ENCODE measurements around the gene OR13A1.
"Not testable (repeated sequence)": the region's sequence is repeated elsewhere in the genome, so short reads cannot be mapped to it uniquely, and the experiment has no call there.

The OR13A1 gene

DNA sequence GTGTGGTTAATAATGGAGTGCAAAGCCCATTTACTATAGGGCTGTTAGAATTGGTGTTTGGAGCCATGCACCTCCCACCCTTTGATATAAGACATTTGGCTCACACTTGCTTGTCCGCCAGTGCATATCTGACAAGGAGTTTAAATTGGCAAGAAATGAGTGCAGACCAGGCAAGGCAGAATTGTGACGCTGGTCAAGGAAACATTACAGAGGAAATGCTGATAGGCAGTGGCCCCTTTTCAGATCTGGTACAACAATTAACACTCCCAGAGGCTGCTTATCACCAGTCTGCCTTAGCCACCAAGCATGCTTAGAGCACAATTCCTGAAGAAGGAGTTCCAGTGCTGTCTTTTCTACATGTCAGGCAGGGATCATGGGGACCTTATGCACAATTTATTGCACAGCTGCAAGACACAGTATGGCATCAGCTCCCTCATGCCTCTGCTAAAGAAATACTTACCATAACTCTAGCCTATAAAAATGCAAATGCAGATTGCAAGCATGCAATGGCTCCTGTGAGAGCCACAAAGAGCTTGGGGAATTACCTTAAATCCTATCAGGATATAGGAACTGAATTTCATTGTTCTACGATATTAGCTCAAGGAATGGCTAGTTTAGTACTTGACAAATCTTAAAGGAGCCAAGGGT lies 35.2 kb downstream of the OR13A1 start:
- no peak for DNase-seq

DNA sequence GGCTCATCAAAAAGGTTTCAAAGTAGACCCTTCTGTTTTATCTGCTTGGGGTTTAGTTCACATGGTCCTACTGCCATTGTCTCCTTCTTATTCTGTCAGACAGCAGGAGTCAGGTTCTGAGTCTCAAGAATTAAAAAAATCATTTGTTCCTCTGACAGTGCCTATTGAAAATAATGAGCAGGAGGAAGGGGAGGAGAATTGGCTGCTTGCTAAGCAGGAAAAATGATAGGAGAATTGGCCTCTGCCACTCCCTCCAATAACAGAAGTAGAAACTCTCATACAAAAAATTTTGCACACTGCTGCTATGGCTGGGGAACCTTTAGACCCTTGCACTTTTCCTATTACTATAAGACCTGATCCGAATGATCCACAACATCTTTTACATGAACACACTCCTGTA lies 35.7 kb downstream of the OR13A1 start:
- DNase-seq = no peak

DNA sequence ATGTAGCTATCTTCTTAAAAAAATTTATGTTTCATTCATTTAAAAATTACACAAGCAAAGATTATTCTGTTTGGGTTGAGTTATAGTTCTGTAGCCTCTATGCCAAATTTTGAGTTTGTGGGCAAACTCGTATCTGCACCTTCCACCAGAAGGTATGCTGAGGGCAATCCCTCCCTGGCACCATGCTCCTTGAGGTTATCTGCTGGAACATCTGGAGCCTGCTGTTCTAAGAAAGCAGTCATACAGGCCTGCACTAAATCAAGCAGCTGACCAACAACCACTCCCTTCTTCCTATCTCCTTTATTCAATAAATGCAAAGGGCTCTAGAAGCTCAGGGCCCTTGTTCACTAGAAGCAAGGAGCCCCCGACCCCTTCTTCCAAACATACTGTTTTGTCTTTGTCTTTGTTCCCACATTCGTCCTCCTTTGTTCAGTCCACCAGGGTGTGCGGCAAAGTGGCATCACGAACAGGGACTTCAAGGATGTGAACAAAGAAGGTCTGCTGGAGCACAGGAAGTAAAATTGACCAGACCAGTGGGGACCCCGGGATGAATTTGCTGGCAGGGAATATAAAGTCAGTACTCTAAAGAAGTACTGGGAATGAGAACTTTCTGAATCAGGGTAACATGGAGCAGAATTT lies 36.4 kb downstream of the OR13A1 start:
- DNase-seq = no peak

DNA sequence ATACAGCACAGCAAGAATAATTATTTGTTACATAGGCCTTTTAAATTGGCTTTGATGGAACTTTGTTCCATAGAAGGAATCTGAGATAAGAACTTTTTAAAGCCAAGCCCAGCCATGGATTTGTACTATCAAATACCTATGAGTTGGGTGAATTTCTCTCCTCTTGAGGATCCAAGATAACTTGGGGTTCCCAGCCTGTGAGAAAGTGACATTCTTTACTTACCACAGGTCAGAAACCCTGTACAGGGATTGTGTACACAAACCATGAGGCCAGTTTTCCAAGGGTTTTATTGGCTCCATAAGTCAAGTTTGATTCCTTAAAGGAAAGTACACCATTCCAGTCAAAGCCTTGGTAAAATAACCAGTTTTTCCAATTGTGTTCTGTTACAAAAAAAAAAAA lies 39.3 kb downstream of the OR13A1 start:
- DNase-seq = not testable (repeated sequence)

DNA sequence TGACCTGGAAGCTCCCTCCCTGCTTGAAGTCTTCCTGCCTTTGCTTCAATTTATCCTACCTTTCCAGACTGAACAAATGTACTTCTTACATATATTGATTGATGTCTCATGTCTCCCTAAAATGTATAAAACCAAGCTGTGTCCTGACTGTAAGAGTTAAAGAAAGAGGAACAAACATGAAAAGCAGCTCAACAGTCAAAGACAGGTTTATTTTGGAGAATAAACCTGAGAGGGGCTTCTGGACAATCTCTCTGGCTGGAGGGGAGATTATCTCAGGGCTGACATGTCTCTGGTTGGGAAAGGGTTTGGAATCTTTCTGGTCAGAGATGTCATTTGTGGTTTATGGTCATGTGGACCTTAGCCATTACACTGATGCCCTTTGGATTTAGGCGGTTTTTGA lies 41.0 kb downstream of the OR13A1 start:
- no peak for DNase-seq

DNA sequence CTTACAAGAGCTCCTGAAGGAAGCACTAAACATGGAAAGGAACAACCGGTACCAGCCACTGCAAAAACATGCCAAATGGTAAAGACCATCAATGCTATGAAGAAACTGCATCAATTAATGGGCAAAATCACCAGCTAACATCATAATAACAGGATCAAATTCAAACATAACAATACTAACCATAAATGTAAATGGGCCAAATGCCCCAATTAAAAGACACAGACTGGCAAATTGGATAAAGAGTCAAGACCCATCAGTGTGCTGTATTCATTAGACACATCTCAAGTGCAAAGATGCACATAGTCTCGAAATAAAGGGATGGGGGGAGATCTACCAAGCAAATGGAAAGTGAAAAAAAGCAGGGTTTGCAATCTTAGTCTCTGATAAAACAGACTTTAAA lies 47.6 kb downstream of the OR13A1 start:
- DNase-seq = not testable (repeated sequence)

DNA sequence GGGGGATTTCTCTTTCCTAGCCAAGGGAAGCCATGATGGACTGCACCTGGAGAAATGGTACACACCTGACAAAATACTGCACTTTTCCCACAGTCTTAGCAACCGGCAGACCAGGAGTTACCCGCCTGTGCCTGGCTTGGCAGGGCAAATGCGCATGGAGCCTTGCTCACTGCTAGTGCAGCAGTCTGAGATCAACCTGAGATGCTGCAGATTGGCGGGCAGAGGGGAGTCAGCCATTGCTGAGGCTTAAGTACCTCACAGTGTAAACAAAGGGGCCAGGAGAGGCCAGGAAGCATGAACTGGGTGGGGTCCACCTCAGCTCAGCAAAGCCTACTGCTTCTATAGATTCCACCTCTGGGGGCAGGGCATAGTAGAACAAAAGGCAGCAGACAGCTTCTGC lies 49.4 kb downstream of the OR13A1 start:
- no peak for DNase-seq

DNA sequence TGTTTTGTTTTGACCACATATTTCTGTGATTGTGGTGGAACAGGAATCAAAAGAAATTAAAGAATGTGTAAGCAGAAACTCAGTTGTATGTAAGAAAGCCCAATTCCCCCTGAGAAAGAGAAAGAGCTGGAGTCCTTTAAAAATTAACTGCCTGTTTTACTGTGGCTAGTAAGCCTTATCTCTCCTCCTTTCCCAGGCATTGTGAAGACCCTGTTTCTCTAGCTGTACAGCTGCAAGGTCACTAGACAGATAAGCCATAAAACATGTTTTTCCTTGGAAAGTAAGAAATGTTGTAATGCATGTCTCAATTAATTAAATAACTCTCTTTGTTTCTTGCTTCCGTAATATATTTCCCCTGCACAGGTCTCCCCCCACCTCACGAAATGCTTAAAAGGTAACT lies 53.5 kb downstream of the OR13A1 start:
- no peak for DNase-seq

DNA sequence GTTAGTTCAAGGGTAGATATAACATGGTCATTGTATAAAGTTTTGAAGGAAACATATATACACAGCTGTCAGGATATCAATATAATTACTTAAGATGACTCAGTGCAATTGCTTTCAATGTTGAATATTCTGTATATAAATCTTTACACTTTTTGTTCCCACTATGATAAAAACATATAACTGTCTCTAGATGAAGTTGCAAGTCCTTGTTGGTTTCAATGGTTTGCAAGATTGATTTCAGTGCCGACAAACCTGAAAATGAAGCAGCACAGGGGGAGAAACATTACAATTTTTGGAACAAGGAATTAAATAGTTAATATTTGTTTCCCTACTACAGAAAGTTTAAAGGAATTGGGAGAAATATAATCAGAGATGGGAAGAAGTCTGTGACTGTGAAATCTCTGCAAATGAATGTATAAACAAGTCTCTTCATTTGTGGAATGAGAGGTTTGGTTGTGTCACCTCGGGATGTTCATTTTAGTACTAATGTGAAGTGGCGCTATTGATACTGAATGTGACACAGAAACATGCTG lies 54.1 kb downstream of the OR13A1 start:
- DNase-seq = no peak

DNA sequence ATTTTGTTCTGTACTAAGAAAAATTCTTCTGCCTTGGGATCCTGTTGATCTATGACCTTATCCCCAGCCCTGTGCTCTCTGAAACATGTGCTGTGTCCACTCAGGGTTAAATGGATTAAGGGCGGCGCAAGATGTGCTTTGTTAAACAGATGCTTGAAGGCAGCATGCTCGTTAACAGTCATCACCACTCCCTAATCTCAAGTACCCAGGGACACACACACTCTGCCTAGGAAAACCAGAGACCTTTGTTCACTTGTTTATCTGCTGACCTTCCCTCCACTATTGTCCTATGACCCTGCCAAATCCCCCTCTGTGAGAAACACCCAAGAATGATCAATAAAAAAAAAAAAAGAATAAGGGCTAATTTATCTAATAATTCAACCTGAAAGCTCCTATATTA lies 54.8 kb downstream of the OR13A1 start:
- DNase-seq = not testable (repeated sequence)

DNA sequence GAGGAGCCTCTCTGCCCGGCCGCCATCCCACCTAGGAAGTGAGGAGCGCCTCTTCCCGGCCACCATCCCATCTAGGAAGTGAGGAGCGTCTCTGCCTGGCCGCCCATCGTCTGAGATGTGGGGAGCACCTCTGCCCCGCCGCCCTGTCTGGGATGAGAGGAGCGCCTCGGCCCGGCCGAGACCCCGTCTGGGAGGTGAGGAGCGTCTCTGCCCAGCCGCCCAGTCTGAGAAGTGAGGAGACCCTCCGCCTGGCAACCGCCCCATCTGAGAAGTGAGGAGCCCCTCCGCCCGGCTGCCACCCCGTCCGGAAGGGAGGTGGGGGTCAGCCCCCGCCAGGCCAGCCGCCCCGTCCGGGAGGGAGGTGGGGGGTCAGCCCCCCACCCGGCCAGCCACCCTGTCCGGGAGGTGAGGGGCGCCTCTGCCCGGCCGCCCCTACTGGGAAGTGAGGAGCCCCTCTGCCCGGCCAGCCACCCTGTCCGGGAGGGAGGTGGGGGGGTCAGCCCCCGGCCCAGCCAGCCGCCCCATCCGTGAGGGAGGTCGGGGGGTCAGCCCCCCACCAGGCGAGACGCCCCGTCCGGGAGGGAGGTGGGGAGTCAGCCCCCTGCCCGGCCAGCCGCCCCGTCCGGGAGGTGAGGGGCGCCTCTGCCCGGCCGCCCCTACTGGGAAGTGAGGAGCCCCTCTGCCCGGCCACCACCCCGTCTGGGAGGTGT lies 55.5 kb downstream of the OR13A1 start:
- DNase-seq = not testable (repeated sequence)

DNA sequence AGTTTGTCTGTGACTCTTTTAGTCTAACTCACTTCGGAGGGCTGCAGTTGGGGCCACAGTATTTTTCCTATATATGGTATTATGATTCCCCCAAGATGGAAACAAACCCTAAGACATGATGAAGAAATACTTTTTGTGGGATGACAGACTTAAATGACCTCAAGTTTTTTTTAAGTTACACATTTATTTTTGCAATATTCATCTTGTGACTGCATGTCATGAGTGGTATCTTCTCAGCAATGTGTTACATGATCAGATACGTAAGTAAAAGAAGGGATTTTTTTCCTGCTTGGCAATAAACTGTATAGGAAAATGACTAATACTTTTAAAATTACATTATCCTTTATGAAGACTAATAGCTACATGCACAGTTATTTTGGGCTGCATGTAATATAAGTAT lies 57.8 kb downstream of the OR13A1 start:
- DNase-seq = no peak

DNA sequence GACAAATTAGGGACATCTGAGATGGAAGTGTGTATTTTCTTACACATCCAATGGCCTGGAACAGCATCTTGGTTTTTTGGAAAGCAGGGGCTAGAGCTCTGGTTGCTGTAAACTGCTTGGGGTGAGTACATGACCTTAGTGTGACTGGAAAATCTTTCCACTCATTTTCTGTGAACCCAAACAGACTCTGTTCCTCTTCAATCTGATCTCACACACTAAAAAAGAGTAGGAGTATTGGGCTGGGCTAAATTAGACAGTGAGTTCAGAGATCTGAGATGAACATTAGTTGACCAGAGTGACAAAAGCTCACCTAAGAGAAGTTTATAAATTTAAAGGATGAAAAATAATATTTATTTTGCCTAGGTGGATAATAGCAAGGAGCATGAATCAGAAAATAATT lies 59.2 kb downstream of the OR13A1 start:
- DNase-seq = no peak

DNA sequence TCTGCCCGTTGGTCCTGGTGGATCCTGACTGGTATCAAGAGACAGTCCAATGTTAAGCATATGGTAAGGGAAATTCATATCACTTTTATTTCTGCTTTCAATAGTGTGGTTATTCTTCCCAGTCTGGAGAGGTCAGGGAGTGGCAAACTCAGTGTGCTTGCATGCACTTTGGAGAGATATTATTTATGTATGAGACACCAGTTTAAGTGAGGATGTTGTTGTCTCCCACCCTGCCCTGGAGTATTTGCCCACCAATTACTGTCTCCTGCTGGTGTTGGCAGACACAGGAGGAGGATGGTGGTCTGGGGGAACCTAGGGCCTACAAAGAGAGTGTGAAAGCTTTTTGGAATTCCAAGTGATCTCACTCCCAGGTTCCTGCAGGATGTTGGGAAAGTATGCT lies 59.7 kb downstream of the OR13A1 start:
- DNase-seq = no peak

DNA sequence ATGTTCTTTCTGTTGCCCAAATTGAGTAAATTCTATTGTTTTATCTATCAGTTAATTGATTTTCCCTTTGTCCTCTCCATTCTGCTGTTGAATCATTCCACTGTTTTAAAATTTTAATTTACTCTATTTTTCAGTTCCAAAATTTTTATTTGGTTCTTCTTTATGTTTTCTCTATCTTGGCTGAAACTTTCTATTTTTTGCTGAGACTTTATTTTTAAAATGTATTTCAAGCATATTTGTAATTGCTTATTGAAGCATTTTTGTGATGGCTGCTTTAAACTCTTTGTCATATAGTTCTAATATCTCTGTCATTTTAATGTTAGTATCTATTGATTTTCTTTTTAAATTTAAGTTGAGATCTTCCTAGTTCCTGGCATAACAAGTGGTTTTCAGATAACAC lies 60.5 kb downstream of the OR13A1 start:
- DNase-seq = no peak

DNA sequence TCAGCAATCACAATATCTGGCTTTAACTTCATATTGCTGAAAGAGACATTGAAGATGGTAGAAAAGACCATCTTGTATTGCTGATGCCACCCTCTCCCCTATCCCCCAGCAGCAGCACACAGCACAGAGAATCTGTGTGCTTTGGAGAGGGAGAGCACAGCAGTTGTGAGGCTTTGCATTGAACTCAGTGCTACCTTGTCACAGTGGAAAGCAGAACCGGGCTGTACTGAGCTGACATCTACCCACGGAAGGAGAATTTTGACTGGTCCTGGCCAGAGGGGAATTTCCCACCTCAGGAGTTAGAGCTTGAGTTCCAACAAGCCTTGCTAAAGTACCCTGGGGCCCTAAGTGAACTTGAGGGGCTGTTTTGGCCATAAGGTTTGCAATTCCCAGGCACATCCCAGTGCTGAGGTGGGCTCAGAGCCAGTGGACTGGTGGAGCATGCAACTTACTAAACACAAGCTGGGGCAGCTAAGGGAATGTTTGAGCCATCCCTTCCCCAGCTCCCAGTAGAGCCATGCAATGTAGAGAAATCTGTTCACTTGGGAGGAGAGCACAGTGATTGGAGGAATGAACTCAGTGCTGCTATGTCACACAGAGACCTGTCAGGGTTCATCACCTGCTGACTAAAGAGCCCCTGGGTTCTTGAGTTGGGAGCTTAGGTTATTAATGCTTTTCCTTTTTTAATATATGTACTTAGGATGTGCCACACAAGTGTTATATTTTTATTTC lies 62.1 kb downstream of the OR13A1 start:
- no peak for DNase-seq

All from right hindlimb (tissue), 1 donor.